Measurements from ENCODE around the gene RPS6KA3. TPM values are rescaled to one million over a fixed set of nuclear protein-coding genes. Genes with fewer than 3 reads are reported as not detected.

RPS6KA3 gene
- total RNA-seq, 1 experiment from 2014 or later, result 9.2 TPM

- peaks cover 39% of the 10 kb centered on the region for H3K9me3 ChIP-seq (ENCODE audit: control insufficient read depth, low read depth, low read length)
- H3K79me1 ChIP-seq (ENCODE audit: insufficient read depth, low read depth, low read length, poor library complexity, severe bottlenecking), result no peaks in the 10 kb centered on the region
- no peak overlapping the region for H3K4ac ChIP-seq (ENCODE audit: low read depth, low read length)
- no peaks in the 10 kb centered on the region for H3K27me3 ChIP-seq (ENCODE audit: insufficient read depth, low read length)
- Mint-ChIP-seq H3K27ac (no peak overlapping the region), H3K4me3 (no peak overlapping the region), H3K4me1 (no peaks in the 10 kb centered on the region), H3K27me3 (ENCODE audit: low read depth) (no peaks in the 10 kb centered on the region; the same call in 1 of the 2 replicates), H3K9me3 (peaks cover 58% of the 10 kb centered on the region in 2 experiments), H3K36me3 (ENCODE audit: insufficient read depth in 1 of 3, low read depth in 3 of 3) (peaks cover 0 to 6% (median 2%) of the 10 kb centered on the region in 3 experiments; a peak in 5 of 7 replicates)
- no peak overlapping the region for H2AFZ ChIP-seq (ENCODE audit: low read length)
- H4K91ac ChIP-seq (ENCODE audit: insufficient read length, low read depth, low read length), result no peak overlapping the region
- H2BK120ac ChIP-seq (ENCODE audit: low read depth, low read length, poor library complexity, severe bottlenecking), result no peak overlapping the region
- H4K5ac ChIP-seq (ENCODE audit: insufficient read length, low read depth, low read length), result no peak overlapping the region
- no peaks in the 10 kb centered on the region for H3K23me2 ChIP-seq (ENCODE audit: insufficient read length, low read depth, low read length, poor library complexity, severe bottlenecking)
- no peak overlapping the region for H3K4me2 ChIP-seq (ENCODE audit: insufficient read depth, insufficient read length, low read length)
- no peak overlapping the region for H2BK20ac ChIP-seq (ENCODE audit: low read depth, low read length, poor library complexity, severe bottlenecking)
- no peak overlapping the region for H2BK5ac ChIP-seq (ENCODE audit: insufficient read length, low read length)
- DNase-seq, result no peak
- no peaks in the 10 kb centered on the region for H3K4me1 ChIP-seq (ENCODE audit: insufficient read depth, low read length)
- no peak overlapping the region for H2AK5ac ChIP-seq (ENCODE audit: insufficient read length, low read length)
- H4K20me1 ChIP-seq (ENCODE audit: control insufficient read depth, insufficient read depth, insufficient read length), result no peaks in the 10 kb centered on the region
- WGBS (ENCODE audit: extremely low coverage, insufficient read length, low lambda C conversion rate), result no CpG with 5 or more reads among the region's 1 CpG
- no peak overlapping the region for H2BK15ac ChIP-seq (ENCODE audit: low read depth, low read length)
- H3K56ac ChIP-seq (ENCODE audit: insufficient read length, low read depth, low read length), result no peak overlapping the region
- no peak overlapping the region for H2BK12ac ChIP-seq (ENCODE audit: insufficient read length, low read depth, low read length)
- H3K18ac ChIP-seq (ENCODE audit: insufficient read length, low read depth, low read length), result no peak overlapping the region
- no peak overlapping the region for H4K8ac ChIP-seq (replicated peaks; ENCODE audit: insufficient read length, low read depth, low read length)
- H3T11ph ChIP-seq (ENCODE audit: low read length), result no peak overlapping the region
- no peak overlapping the region for H3K14ac ChIP-seq (ENCODE audit: insufficient read depth, low read length)
- TF ChIP-seq CTCF (conservative IDR thresholded peaks at IDR 0.05), result no peak
- no peaks in the 10 kb centered on the region for H3K79me2 ChIP-seq (ENCODE audit: insufficient read depth, low read length)
- no peak overlapping the region for H3K27ac ChIP-seq (ENCODE audit: insufficient read length, low read depth, low read length)
- H3K23ac ChIP-seq (ENCODE audit: insufficient read length, low read depth, low read length), result no peak overlapping the region
- H3K9ac ChIP-seq (ENCODE audit: extremely low read depth, insufficient read length, low read length), result no peak overlapping the region
These were observed 119.1 kb downstream of the RPS6KA3 start for GRCh38 chrX:20147561-20147960.
